Right kidney (tissue), 1 donor: ENCODE measurements around the gene KIF3A.
A peak's percentile ranks its signal among the peaks of the same experiment; 100 is the strongest.
"Not testable (repeated sequence)": the region's sequence is repeated elsewhere in the genome, so short reads cannot be mapped to it uniquely, and the experiment has no call there.

Source experiments
- DNase-seq: peaks from one replicate; pipeline ENCODE4 v3.0.0-alpha.2; 2016

Gene KIF3A

GRCh38 chr5:132718544-132719312, 18.6 kb downstream of the KIF3A start:
- DNase-seq, result no peak

DNA sequence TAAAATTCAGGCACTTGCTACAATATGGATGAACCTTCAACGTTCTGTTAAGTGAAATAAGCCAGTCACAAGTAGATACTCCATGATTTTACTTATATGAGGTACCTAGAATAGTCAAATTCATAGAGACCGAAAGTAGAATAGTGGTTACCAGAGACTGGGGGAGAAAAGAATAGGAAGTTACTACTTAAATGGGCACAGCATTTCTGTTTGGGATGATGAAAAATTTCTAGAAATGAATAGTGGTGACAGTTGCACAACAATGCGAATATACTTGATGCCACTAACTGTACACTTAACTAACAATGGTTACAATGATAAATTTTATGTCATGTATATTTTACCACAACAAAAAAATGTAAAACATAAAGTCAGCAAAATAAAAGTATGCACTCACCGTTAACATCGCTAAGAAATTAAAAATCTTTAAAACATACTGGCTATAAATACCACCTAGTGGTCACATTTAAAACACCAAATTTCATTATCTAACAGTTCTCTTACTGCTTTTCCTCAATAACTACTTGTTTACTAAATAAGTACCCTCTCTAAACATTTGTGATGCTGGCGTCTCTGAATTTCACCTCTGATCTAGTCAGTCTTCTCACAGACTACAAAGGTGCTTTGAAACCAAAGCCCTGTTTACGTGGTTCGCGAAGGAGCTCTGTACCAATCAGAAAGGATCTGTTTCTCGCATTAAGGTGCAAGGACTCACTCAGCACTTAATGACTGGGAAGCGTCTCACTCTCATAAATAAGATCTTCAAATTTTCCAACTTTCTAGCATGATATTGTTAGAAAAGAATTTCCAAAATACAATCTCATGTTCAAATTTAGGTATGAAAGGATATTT, 22.7 kb downstream of the KIF3A start:
- no peak for DNase-seq

DNA sequence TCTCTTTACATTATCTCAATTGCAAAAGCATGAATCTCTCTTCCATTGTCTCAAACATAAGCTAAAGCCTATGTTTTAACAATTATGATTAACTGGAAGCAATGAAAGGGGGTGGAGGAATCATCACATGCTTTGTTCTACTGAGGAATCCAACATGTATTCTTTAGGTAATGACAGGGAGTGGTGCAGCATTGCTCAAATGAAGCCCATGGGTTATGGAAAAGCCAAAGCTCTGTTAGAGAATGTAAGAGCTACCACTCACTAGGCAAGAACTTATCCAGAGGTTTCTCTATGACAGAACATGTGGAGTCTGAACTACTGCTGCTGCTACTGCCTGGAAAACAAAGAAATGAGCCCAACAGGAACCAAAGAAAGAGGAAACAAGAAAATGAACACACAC, 28.7 kb downstream of the KIF3A start:
- no peak for DNase-seq

DNA sequence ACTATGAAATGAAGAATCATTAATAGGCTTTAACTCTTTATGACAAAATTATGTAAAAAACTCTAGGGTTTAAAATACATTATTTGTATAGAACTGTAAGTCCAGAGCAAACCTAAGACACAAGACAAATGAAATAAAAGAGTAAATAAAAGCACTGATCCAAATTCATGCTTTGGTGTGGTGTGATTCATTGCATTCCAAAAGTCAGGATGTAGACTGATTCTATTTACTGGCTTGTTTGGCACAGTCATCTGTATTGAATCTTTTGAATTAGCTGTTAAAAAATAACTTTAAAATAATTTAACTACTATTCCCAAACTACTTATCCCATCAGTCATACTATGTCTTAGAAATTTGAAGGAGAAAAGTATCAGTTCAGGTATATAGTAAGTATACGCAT, 32.5 kb downstream of the KIF3A start:
- DNase-seq, result no peak

DNA sequence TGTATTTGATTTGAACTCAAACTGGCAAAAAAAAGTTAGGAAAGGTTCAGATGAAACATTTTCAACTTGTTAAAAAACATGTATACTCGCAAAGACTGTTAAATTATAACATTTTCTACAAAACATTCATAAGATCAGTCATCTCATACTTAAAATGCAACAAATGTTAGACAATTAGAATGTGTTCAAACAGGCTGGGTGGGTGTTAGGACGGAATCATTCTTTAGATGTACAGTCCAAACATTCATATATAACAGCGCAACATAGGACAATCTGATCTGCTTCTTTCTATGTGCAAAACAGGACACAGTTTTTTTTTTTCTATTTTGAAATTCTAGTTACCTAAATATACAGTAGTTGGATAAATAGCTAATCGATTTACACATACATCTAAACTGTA, 41.4 kb downstream of the KIF3A start:
- DNase-seq, result no peak

GRCh38 chr5:132692632-132692967, 44.7 kb downstream of the KIF3A start:
- DNase-seq, result no peak

GRCh38 chr5:132691755-132692631, 45.4 kb downstream of the KIF3A start:
- not testable (repeated sequence) for DNase-seq

- no peak for DNase-seq
Measured at GRCh38 chr5:132690156-132690555, 47.2 kb downstream of the KIF3A start.

DNA sequence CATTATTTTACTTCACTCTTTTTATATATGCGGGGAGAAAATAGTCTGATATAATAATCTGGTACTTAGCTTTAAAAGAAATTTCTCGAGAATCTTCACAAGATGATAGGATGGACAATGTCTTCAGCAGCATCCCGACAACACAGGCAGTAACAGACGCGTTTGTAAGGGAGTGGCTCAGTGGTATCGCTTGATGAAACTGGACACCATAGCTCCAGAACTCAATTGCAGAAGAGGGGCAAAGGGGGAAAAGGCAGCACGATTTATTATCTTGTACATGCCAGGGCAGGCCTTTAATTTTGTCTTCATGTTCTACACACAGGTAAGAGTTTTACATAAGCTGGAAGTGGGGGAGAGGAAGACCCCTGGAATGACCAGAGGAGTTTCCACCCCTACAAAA, 47.8 kb downstream of the KIF3A start:
- peak; percentile 32 for DNase-seq

DNA sequence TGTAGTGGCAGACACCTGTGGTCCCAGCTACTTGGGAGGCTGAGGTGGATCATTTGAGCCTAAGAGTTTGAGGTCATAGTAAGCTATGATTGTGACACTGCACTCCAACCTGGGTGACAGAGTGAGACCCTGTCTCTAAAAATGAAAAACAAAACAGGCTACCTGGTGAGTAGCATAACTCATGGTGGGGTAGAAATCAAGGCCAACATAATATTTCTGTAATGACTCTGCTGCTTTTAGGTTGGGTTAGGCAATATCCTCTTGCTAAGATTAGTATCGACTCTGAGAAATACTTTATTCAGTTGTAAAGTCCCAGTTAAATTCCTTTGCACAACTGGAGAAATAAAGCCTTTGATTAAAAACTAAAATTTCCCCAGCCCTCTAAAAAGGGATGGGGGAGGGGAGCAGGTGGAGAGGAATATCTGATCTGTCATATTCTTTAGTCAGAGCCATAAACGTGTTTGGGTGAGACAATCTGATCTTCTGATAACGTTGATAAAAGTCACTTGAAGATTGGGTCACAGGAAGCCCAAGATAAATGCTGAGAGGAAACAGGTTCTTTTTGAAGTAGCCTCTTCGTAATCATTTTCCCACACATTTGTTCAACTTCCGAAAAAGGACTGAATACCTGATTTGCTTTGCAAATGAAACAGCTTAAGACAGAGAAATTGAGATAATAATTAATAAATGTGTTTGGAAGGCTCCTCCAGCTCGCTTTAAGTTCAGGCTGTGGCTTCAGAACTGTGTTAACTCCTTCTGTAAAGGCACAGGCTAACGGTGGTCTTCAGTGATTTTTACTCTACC, 48.6 kb downstream of the KIF3A start:
- DNase-seq, result no peak

- DNase-seq, result no peak
Measured at GRCh38 chr5:132687995-132688394, 49.4 kb downstream of the KIF3A start.

DNA sequence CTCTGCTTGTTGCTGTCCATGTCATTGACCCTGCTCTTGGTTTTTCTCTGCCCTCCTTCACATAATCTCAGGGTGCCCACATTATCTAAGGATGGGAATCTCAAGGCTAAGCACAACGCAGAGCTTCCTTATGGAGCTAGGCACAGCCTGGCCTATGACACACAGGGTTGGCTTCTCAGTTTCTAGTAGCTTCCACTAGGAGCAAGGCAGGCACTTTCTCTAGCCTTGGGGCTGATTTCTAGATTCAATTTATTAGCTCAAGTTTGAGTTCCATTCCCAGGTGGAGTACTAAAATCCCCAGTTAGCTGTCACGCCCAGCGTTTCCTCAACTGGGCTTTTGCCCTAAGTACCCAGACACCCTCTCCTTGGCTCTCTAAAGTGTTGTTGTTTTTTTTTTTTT, 51.2 kb downstream of the KIF3A start:
- no peak for DNase-seq

- no peak for DNase-seq
Measured at GRCh38 chr5:132684922-132685720, 52.2 kb downstream of the KIF3A start.

DNA sequence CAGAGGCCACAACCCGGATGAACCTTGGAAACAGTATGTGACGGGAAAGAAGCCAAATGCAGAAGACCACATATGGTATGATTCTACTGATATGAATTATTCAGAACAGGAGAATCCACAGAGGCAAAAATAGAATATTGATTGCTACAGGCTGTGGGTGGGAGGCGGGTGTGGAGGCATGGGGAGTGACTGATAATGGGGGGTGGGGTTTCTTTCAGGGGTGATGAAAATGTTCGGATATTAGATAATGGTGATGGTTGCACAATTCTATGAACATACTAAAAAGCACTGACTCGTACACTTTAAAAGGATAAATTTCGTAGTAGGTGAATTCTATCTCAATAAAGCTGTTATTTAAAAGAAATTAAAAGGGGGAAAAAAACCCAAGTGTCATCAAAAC, 52.9 kb downstream of the KIF3A start:
- no peak for DNase-seq

DNA sequence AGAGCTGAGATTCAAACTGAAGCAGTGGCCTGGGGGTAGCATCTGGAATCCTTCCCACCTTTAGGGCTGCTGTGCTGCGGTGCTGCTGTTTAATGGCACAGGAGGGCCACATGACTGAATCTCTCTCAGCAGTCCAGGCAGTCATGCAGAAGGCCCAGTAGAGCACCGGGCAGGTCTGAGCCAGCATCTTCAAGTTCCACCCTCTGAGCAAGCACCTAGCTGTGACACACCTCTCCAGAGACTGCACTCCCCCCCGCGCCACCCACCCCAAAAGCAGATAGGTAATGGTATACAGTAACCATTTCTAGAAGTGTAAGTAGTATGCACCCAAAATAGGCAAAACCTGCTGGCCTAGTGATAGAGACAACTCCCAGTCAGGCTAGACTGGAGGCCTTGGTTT, 55.4 kb downstream of the KIF3A start:
- no peak for DNase-seq

- DNase-seq, result no peak
Measured at GRCh38 chr5:132681476-132681831, 55.9 kb downstream of the KIF3A start.

DNA sequence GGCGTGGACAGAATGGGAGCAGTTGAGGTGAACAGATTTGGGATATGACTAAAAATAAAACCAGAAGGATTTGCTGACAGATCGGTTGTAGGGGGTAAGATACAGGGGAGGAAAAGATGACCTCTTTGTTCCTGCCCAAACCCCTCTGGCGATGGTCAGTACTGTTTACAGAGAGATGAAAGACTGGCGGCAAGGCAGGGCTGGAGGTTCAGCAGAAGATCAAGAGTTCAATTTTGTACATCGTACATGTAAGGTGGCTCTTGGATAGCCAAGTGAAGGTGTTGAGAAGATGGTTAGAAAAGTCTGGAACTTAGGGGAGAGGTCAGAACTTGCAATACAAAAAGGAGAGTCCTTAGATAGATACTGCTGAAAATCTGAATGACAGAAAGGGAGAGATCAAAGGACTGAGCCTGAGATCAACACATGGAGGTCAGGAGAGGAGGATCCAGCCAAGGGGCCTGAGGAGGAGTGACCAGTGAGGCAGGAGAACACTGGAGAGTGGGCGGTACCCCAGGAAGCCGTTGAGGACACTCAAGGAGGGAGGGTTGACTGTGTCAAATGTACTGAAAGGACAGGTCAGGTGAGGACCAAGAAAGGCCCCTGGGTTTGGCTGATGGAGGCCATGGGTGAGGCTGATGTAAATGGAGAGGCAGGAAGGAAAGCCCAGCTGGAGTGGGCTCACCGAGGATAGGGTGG, 56.4 kb downstream of the KIF3A start:
- DNase-seq, result no peak

DNA sequence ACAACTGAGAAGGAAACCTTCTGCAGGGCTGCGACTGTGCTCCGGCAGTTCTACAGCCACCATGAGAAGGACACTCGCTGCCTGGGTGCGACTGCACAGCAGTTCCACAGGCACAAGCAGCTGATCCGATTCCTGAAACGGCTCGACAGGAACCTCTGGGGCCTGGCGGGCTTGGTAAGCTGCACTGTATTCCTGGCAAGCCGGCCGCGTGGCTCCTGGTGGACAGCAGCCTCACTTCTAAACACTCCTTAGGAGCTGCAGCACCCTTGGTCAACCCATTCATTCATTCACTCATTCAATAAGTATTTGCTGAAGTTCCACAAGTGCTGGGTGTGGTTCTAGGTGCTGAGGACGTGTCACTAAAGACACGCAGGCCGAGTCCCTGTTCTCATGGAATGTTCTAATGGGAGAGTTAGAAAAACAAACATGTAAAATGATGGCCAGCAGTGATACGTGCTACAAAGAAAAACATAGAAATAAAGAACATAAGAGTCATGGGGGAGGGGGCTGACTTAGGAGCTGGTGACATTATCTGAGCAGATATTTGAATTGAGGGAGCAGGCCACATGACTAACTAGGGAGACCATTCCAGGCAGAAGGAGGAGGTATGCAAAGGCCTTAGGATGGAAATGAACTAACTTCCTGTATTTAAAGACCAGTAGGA, 57.5 kb downstream of the KIF3A start:
- no peak for DNase-seq

DNA sequence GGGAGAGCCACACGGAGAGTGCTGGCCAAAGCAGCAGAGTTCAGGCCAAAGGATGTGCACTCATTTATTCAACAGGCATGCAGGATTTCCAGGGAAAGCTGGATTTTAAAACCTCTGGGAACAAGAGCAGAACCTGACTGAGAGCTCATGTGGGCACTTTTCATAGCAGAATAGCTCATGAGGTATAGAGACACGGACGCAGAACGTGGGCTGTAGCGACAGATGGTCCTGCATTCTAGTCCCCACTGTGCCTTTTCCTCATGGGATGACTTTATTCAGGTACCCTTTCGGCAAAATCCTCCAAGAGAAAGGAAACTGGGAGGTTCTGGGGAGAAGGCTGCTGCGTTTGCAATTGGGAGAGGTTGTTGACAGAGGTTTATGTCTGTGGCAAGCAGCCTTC, 58.2 kb downstream of the KIF3A start:
- no peak for DNase-seq

- DNase-seq, result no peak
Measured at GRCh38 chr5:132678735-132679134, 58.6 kb downstream of the KIF3A start.
